Cortex of kidney (tissue), 1 donor: Measurements from ENCODE around the gene ESPNL.

Source experiments
- DNase-seq: peaks from one replicate; lab custom pipeline; 2025; lab: John Stamatoyannopoulos, UW

Gene ESPNL

GRCh38 chr2:238075397-238075796, 24.7 kb upstream of the ESPNL start:
- no peak for DNase-seq

GRCh38 chr2:238077292-238077691, 22.8 kb upstream of the ESPNL start:
- DNase-seq, result no peak

DNA sequence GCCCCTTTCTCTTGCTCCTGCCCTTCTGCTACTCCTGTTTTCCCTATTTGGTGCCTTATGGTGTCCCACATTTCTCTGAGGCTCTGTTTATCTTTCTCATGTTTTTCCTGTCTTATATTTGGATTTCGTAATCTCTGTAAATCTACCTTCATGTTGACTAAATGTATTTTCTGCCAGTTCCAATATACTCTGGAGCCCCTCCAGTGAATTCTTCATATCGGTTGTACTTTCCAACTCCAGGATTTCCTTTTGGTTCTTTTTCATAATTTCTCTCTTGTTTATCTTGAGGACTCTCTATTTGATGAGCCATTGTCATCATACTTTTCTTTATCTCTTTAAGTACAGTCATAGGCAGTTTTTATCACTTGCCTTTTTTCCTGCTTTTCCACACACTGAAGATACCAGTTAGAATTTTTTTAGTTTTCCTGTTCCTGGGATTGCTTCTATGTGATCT, 20.2 kb upstream of the ESPNL start:
- DNase-seq, result no peak

GRCh38 chr2:238080518-238080917, 19.6 kb upstream of the ESPNL start:
- no peak for DNase-seq

GRCh38 chr2:238081150-238081549, 19.0 kb upstream of the ESPNL start:
- no peak for DNase-seq

GRCh38 chr2:238081561-238081960, 18.6 kb upstream of the ESPNL start:
- DNase-seq, result no peak

GRCh38 chr2:238082151-238082550, 18.0 kb upstream of the ESPNL start:
- DNase-seq, result no peak

- no peak for DNase-seq
These were observed 17.3 kb upstream of the ESPNL start for GRCh38 chr2:238082827-238083226.

- DNase-seq, result no peak
These were observed 16.2 kb upstream of the ESPNL start for GRCh38 chr2:238083919-238084318.

- no peak for DNase-seq
These were observed 15.4 kb upstream of the ESPNL start for GRCh38 chr2:238084761-238085160.

DNA sequence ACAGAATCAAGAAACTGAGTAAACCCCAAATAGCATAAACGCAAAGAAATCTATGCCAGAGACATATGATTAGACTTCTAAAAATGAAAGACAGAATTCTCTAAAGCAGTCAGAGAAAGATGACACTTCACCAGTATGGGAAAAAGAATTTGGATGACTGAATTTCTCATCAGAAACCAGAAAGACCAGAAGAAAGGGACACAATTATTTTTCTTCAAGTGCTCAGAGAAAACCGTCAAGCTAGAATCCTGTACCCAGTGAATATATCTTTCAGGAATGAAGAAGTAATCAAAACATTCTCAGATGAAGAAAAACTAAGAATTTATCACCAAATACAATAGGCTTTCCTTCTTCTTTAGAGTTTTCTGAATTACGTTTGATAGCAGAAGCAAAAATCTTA, 14.2 kb upstream of the ESPNL start:
- DNase-seq, result no peak

GRCh38 chr2:238087211-238087610, 12.9 kb upstream of the ESPNL start:
- no peak for DNase-seq

DNA sequence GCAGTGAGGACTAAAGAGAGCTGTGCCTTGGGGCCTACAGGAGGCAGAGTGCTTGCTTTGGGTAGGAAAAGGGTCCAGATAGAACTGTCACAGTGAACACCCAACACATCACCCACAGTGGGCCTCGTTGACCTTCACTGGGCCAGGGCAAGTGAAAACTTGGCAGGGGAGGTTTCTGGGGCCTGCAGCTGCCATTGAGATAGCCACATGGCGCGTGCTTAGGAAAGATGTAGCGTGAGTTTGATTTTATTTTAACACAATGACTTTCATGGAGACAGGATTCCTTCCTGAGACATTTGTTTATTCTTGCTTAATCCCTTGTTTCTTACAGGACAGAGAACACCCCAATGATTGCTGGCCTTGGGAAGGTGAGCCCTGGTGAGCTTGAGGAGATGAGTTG, 9.3 kb upstream of the ESPNL start:
- DNase-seq, result no peak

GRCh38 chr2:238091436-238092060, 8.6 kb upstream of the ESPNL start:
- DNase-seq, result no peak

- DNase-seq, result no peak
These were observed 7.6 kb upstream of the ESPNL start for GRCh38 chr2:238092486-238093035.

- DNase-seq, result no peak
These were observed 6.7 kb upstream of the ESPNL start for GRCh38 chr2:238093181-238094140.

DNA sequence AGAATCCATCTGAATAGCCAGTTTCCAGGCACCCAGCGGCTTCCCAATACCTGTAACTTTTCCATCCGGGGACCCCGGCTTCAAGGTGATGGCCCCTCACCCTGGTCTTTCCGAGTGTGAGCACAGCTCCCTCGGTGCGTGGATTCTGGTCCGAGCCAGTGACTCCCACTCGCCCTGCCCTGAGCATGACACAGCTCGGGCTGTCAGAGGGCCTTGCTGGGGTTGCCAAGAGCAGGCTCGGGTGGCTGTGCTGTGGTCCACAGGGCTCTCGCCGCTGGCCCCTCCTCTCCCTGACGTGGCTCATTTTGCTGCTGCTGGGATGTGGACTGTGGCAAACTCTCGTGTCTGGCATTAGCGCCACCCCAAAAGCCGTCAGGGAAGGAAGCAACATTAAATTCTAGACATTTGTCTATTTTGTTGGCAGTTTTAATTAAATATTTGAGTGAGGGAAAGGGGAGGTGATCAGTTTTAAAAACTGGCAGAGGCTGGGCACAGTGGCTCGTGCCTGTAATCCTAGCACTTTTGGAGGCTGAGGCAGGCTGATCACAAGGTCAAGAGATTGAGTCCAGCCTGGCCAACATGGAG, 5.6 kb upstream of the ESPNL start:
- no peak for DNase-seq

GRCh38 chr2:238095143-238095542, 5.0 kb upstream of the ESPNL start:
- DNase-seq, result no peak

DNA sequence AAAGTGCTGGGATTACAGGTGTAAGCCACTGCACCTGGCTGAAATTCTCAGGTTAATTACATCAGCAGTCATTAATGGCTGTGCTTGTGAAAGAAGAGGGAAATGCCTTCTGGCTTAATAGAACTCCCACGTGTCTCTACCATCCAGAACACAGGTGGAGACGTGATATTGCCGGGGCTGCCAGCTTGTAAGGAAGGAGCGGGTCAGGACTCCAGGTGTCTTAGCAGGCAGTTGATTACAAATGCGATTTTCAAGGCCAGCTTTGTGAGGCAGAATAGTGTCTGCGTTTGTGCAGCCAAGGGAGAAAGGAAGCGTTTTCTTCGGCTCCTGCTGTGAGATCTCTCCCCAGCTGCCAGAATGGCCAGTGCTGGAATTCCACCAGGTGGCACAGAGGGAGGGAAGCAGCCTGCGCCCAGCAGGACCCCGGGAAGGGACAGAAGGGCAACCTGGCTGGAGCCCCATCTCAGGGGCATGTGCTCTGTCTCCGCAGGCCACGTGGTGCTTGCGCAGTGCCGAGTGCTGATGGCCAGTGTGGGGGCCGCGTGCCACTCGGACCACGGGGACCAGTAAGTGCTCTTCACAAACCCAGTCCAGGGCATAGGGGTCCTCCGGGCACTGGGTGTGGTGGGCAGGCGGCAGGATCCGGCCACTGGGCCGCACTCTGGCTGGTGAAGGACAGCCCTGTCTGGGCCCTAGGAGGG, 3.7 kb upstream of the ESPNL start:
- DNase-seq, result no peak

DNA sequence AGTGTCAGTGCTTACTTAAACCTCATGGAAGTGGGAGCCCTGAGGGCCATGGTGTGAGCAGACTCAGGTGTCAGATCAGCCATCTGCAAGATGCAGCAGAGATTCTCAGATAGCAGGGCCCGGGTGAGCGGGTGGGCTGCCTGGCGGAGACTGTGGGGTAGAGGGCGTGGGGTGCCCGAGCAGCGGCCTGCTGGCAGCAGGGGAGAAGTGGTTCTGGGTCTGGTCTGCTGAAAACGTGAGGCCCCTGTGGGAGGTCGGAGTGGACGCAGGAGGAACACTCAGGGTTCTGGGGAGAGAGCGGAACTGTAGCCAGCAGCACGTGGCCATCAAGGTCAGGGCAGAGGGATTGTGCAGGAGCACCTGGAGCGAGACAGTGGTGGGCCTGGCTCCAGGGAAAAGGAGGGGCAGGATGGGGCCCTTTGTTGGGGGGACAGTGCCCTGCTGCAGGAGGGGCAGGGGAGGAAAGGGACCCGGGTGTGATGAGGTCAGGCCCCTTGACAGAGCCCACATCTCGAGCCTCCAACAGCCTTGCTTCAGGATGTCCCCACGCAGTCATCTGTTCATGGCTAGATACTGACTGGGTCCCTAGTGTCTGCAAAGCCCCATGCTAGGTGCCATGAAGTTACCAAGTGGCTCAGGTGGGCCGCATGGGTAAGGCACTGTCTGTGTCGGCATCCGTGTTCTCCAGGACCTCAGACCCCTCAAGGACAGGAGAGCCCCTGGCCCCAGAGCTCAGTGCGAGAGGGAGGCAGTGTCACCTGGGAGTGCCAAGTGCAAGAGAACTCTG, 2.7 kb upstream of the ESPNL start:
- no peak for DNase-seq
